Neural cell (in vitro differentiated cells): ENCODE measurements around the gene PPP2R2D. TPM values are rescaled to one million over a fixed set of nuclear protein-coding genes. Genes with fewer than 3 reads are reported as not detected.

Source experiments
- H2AFZ ChIP-seq: fragments of 200-600, 300-800 bp; sonication (generic), shearing (Covaris generic); 2 replicates; pipeline ENCODE4 v1.6.0; 2014; ENCODE audit warnings: low read depth, mild to moderate bottlenecking, antibody characterized with exemption, low read length, moderate library complexity
- H3F3A ChIP-seq: fragments of 200-600 bp; shearing (Covaris generic); 2 replicates; pipeline ENCODE4 v1.6.1; 2016; ENCODE audit warnings: mild to moderate bottlenecking, moderate library complexity, mixed read lengths, antibody characterized with exemption, low read length; ENCODE audit not compliant: insufficient read depth, poor library complexity, severe bottlenecking
- H3K27ac ChIP-seq: fragments of 200-600, 300-800 bp; sonication (generic), shearing (Covaris generic); 2 replicates; pipeline ENCODE4 v1.5.1; 2014; ENCODE audit warnings: mild to moderate bottlenecking, low read length, moderate library complexity
- H3K27me3 ChIP-seq: fragments of 300-800, 200-600 bp; sonication (generic), shearing (Covaris generic); 2 replicates; pipeline ENCODE4 v1.6.0; 2014; ENCODE audit warnings: mild to moderate bottlenecking, low read depth, low read length, moderate library complexity; ENCODE audit not compliant: insufficient read depth
- H3K36me3 ChIP-seq: fragments of 300-800, 200-600 bp; sonication (generic), shearing (Covaris generic); 2 replicates; pipeline ENCODE4 v1.5.1; 2014; ENCODE audit warnings: mild to moderate bottlenecking, antibody characterized with exemption, low read length, moderate library complexity; ENCODE audit not compliant: insufficient read depth
- H3K4me2 ChIP-seq: fragments of 300-800, 200-600 bp; sonication (generic), shearing (Covaris generic); 2 replicates; pipeline ENCODE4 v1.6.0; 2014; ENCODE audit warnings: mild to moderate bottlenecking, low read length
- H3K4me3 ChIP-seq: fragments of 300-800, 200-600 bp; sonication (generic), shearing (Covaris generic); 2 replicates; pipeline ENCODE4 v1.5.1; 2014; ENCODE audit warnings: mild to moderate bottlenecking, low read length, moderate library complexity
- H3K79me2 ChIP-seq: fragments of 200-600 bp; shearing (Covaris generic); replicated peaks from 2 replicates; pipeline ENCODE4 v1.6.0; 2014; ENCODE audit warnings: mild to moderate bottlenecking, low read length, moderate library complexity; ENCODE audit not compliant: insufficient read depth
- H3K9ac ChIP-seq: fragments of 300-800, 200-600 bp; sonication (generic), shearing (Covaris generic); 2 replicates; pipeline ENCODE4 v1.6.1; 2016; ENCODE audit warnings: mild to moderate bottlenecking, low read length, mixed read lengths
- H3K9me2 ChIP-seq: fragments of 200-600 bp; shearing (Covaris generic); 2 replicates; pipeline ENCODE4 v1.6.1; 2016; ENCODE audit warnings: mild to moderate bottlenecking, low read length, mixed read lengths; ENCODE audit not compliant: insufficient read depth
- H3K9me3 ChIP-seq: fragments of 200-600, 300-800 bp; sonication (generic), shearing (Covaris generic); 2 replicates; pipeline ENCODE4 v1.6.1; 2016; ENCODE audit warnings: mild to moderate bottlenecking, mixed run types, low read length, moderate library complexity, mixed read lengths
- H4K20me1 ChIP-seq: fragments of 200-600 bp; shearing (Covaris generic); 2 replicates; pipeline ENCODE4 v1.6.1; 2016; ENCODE audit warnings: mild to moderate bottlenecking, mixed run types; ENCODE audit not compliant: insufficient read depth
- EP300 ChIP-seq: fragments of 450-650 bp; conservative IDR thresholded peaks from 2 replicates; pipeline ENCODE4 v1.6.1; 2014; ENCODE audit warnings: antibody characterized with exemption, mild to moderate bottlenecking, moderate library complexity; ENCODE audit not compliant: poor library complexity, severe bottlenecking
- EZH2 ChIP-seq: fragments of 200-600, 300-800 bp; shearing (Covaris generic), sonication (generic); IDR thresholded peaks from 2 replicates; pipeline ENCODE4 v1.6.1; 2014; ENCODE audit warnings: antibody characterized with exemption, low read length, borderline replicate concordance, mild to moderate bottlenecking; ENCODE audit not compliant: insufficient read depth, poor library complexity, severe bottlenecking
- MXI1 ChIP-seq: fragments of 450-650 bp; conservative IDR thresholded peaks from 2 replicates; pipeline ENCODE4 v1.6.1; 2014; ENCODE audit warnings: antibody characterized with exemption, mild to moderate bottlenecking; ENCODE audit not compliant: poor library complexity, severe bottlenecking
- POLR2AphosphoS5 ChIP-seq: IDR thresholded peaks from 2 replicates; pipeline ENCODE4 v1.6.1; 2012
- RAD21 ChIP-seq: fragments of 450-650 bp; conservative IDR thresholded peaks from 2 replicates; pipeline ENCODE4 v1.6.1; 2014; ENCODE audit warnings: antibody characterized with exemption, mild to moderate bottlenecking, moderate library complexity
- SMC3 ChIP-seq: fragments of 450-650 bp; conservative IDR thresholded peaks from 2 replicates; pipeline ENCODE4 v1.6.1; 2014; ENCODE audit warnings: antibody characterized with exemption, mild to moderate bottlenecking, moderate library complexity; ENCODE audit not compliant: poor library complexity
- TAF1 ChIP-seq: IDR thresholded peaks from 2 replicates; pipeline ENCODE4 v1.6.1; 2012; ENCODE audit warnings: low read depth
- polyA plus RNA-seq: library from polyadenylated mRNA; depleted of rRNA; stranded (reverse); fragments of >200 nt; gene quantifications from 2 replicates; pipeline ENCODE4 v1.2.3, GENCODE V29; 2014
- TF ChIP-seq, protein P1 (sequence below): fragments of 450-650 bp; IDR thresholded peaks from 2 replicates; pipeline ENCODE4 v1.5.1; 2014; ENCODE audit warnings: antibody characterized with exemption, mild to moderate bottlenecking, moderate library complexity; ENCODE audit not compliant: poor library complexity, severe bottlenecking
- TF ChIP-seq, protein P2 (sequence below): IDR thresholded peaks from 2 replicates; pipeline ENCODE4 v1.6.1; 2012; ENCODE audit warnings: borderline replicate concordance

The PPP2R2D gene
- polyA plus RNA-seq, 1 donor from 2014 or later = 71.7 TPM

DNA sequence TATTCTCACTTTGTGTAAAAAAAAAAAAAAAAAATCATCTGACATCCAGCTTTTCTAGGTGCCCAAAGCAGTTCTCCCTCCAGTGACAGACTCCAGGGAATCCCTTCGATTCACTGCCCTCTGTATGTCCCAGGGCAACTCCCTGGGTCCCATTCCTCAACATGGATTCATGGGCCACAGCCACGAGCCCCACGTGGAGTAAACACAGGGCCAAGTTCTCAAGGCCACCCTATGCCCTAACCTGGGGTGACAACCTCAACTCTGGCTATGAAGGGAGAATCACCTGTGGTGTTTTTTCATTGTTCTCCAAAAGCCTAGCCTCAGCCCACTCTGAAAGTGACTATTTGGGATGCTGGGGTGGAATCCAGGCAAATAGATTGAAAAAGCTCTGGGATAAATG lies 77.6 kb downstream of the PPP2R2D start:
- no peaks in the 10 kb centered on the region for H3K9me3 ChIP-seq
- no peak overlapping the region for H3K27ac ChIP-seq
- TF ChIP-seq MXI1 = no peak
- H3K4me3 ChIP-seq = no peak overlapping the region
- H3K4me2 ChIP-seq = no peak overlapping the region
- no peak overlapping the region for H3K9ac ChIP-seq
- H3K27me3 ChIP-seq = no peaks in the 10 kb centered on the region
- peaks cover 47% of the 10 kb centered on the region for H3K79me2 ChIP-seq
- H3K9me2 ChIP-seq = no peaks in the 10 kb centered on the region
- peaks cover 5% of the 10 kb centered on the region for H4K20me1 ChIP-seq
- H3F3A ChIP-seq = peaks cover 3% of the 10 kb centered on the region
- H3K36me3 ChIP-seq = no peaks in the 10 kb centered on the region
- H2AFZ ChIP-seq = no peak overlapping the region

DNA sequence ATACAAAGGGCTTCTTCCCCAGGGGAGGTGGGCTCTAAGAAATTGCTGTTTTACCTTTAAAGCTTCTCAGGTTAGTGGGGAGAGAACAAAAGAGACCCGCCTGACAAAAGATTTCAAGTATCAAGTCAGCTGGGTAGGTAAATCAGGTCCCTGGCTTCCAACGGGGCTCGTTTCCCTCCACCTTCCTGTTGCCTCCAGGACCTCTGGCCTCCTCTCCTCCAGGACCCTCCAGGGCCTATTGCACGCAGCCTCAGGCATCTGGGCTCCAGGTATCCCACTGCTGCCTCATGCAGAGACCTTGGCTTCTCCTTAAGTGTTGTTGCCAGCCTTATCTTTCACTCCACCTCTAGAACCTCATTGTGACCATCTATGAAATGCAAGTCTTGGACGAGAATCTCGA lies 78.0 kb downstream of the PPP2R2D start:
- H3K79me2 ChIP-seq = peaks cover 45% of the 10 kb centered on the region
- H3K9ac ChIP-seq = no peak overlapping the region
- TF ChIP-seq POLR2AphosphoS5 (no peak), RAD21 (no peak), EZH2 (no peak), SMC3 (no peak), EP300 (no peak)
- TF ChIP-seq, protein P1, sequence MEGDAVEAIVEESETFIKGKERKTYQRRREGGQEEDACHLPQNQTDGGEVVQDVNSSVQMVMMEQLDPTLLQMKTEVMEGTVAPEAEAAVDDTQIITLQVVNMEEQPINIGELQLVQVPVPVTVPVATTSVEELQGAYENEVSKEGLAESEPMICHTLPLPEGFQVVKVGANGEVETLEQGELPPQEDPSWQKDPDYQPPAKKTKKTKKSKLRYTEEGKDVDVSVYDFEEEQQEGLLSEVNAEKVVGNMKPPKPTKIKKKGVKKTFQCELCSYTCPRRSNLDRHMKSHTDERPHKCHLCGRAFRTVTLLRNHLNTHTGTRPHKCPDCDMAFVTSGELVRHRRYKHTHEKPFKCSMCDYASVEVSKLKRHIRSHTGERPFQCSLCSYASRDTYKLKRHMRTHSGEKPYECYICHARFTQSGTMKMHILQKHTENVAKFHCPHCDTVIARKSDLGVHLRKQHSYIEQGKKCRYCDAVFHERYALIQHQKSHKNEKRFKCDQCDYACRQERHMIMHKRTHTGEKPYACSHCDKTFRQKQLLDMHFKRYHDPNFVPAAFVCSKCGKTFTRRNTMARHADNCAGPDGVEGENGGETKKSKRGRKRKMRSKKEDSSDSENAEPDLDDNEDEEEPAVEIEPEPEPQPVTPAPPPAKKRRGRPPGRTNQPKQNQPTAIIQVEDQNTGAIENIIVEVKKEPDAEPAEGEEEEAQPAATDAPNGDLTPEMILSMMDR = no peak
- TF ChIP-seq, protein P2, sequence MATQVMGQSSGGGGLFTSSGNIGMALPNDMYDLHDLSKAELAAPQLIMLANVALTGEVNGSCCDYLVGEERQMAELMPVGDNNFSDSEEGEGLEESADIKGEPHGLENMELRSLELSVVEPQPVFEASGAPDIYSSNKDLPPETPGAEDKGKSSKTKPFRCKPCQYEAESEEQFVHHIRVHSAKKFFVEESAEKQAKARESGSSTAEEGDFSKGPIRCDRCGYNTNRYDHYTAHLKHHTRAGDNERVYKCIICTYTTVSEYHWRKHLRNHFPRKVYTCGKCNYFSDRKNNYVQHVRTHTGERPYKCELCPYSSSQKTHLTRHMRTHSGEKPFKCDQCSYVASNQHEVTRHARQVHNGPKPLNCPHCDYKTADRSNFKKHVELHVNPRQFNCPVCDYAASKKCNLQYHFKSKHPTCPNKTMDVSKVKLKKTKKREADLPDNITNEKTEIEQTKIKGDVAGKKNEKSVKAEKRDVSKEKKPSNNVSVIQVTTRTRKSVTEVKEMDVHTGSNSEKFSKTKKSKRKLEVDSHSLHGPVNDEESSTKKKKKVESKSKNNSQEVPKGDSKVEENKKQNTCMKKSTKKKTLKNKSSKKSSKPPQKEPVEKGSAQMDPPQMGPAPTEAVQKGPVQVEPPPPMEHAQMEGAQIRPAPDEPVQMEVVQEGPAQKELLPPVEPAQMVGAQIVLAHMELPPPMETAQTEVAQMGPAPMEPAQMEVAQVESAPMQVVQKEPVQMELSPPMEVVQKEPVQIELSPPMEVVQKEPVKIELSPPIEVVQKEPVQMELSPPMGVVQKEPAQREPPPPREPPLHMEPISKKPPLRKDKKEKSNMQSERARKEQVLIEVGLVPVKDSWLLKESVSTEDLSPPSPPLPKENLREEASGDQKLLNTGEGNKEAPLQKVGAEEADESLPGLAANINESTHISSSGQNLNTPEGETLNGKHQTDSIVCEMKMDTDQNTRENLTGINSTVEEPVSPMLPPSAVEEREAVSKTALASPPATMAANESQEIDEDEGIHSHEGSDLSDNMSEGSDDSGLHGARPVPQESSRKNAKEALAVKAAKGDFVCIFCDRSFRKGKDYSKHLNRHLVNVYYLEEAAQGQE = no peak
- no peaks in the 10 kb centered on the region for H3K36me3 ChIP-seq
- no peak overlapping the region for H3K27ac ChIP-seq
- no peak overlapping the region for H2AFZ ChIP-seq
- H4K20me1 ChIP-seq = peaks cover 5% of the 10 kb centered on the region
- no peaks in the 10 kb centered on the region for H3K27me3 ChIP-seq
- no peak overlapping the region for H3K4me2 ChIP-seq
- peaks cover 3% of the 10 kb centered on the region for H3F3A ChIP-seq
- H3K9me2 ChIP-seq = no peaks in the 10 kb centered on the region
- peak overlapping the region; percentile 31 for H3K4me3 ChIP-seq
- no peaks in the 10 kb centered on the region for H3K9me3 ChIP-seq

DNA sequence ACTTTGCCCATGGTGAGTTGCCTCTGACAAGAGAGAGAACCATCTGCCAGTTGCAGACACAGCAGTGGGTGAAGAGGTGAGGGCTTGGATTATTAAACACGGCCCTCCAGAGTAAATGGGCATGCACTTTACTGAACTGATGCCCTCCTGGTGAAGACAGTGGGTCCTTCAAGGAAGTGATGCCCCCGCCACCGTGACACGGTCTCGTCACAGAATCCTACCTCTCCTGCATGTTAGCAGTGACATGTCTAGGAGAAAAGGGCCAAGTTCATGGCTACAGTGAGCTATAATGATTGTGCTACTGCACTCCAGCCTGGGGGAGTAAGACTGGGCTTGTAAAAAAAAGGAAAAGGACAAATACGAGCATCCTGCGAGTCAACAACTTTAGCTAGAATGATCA lies 78.5 kb downstream of the PPP2R2D start:
- no peaks in the 10 kb centered on the region for H3K36me3 ChIP-seq
- H3K4me2 ChIP-seq = no peak overlapping the region
- no peak for TF ChIP-seq EZH2
- TF ChIP-seq, protein P2 = no peak
- no peak for TF ChIP-seq RAD21
- no peak for TF ChIP-seq MXI1
- TF ChIP-seq TAF1 = no peak
- no peak for TF ChIP-seq POLR2AphosphoS5
- TF ChIP-seq SMC3 = no peak
- no peak for TF ChIP-seq EP300
- H3K27ac ChIP-seq = no peak overlapping the region
- H3F3A ChIP-seq = peaks cover 3% of the 10 kb centered on the region
- no peak overlapping the region for H2AFZ ChIP-seq
- H3K4me3 ChIP-seq = peak overlapping the region; percentile 31
- H4K20me1 ChIP-seq = peaks cover 5% of the 10 kb centered on the region
- H3K9ac ChIP-seq = no peak overlapping the region
- H3K79me2 ChIP-seq = peaks cover 42% of the 10 kb centered on the region
- no peaks in the 10 kb centered on the region for H3K27me3 ChIP-seq
- no peaks in the 10 kb centered on the region for H3K9me3 ChIP-seq
- no peaks in the 10 kb centered on the region for H3K9me2 ChIP-seq
